ENCODE results near the gene SCUBE3.

- no peak for TF ChIP-seq CTCF (IDR thresholded peaks at IDR 0.05)
- no peak for TF ChIP-seq POLR2A (IDR thresholded peaks at IDR 0.05)
- TF ChIP-seq POLR2AphosphoS5 (IDR thresholded peaks at IDR 0.05): no peak
These were observed 77.7 kb downstream of the SCUBE3 start for GRCh38 chr6:35291491-35291890.

Measured in prostate gland (tissue), 2 donors.